ENCODE results near the gene MAGEF1. TPM values are rescaled to one million over a fixed set of nuclear protein-coding genes. Genes with fewer than 3 reads are reported as not detected.

MAGEF1 gene
- total and polyA plus RNA-seq, 10 donors: 16.5 to 42.1 (median 20.8) TPM

GRCh38 chr3:184696697-184697096 lies 15.2 kb downstream of the MAGEF1 start:
- H3K36me3 ChIP-seq: no peaks in the 10 kb centered on the region
- peaks cover 4 to 8% (median 6%) of the 10 kb centered on the region in 6 donors for H3K4me1 ChIP-seq
- H3K4me3 ChIP-seq: no peak overlapping the region
- no peak overlapping the region for H3K27ac ChIP-seq
- intact Hi-C loops (cut with DNase I; ENCODE audit: low total_unique reads): no loop called here
- peaks cover 0 to 10% (median 0%) of the 10 kb centered on the region in 8 donors for H3K9me3 ChIP-seq
- no peak for DNase-seq
- no peaks in the 10 kb centered on the region for H3K27me3 ChIP-seq (replicated peaks in 1 of 7)
- WGBS, 5 donors: 83 to 92% (median 85%) methylated on average over 8 of the region's 8 CpGs
- no peak for TF ChIP-seq CTCF (IDR thresholded peaks at IDR 0.05 in 8 of 11, conservative IDR thresholded peaks at IDR 0.05 in 3 of 11)
- no peak for TF ChIP-seq POLR2AphosphoS5 (IDR thresholded peaks at IDR 0.05)
- no peak for TF ChIP-seq POLR2A (IDR thresholded peaks at IDR 0.05)

- no peak for TF ChIP-seq POLR2A (IDR thresholded peaks at IDR 0.05)
- no peak for TF ChIP-seq CTCF (IDR thresholded peaks at IDR 0.05 in 8 of 11, conservative IDR thresholded peaks at IDR 0.05 in 3 of 11)
- TF ChIP-seq POLR2AphosphoS5 (IDR thresholded peaks at IDR 0.05): no peak
- intact Hi-C loops (cut with DNase I; ENCODE audit: low total_unique reads): no loop called here
- no peak for DNase-seq
- WGBS, 5 donors: 64 to 80% (median 75%) methylated on average over 3 of the region's 3 CpGs
- H3K9me3 ChIP-seq: no peaks in the 10 kb centered on the region
- no peak overlapping the region for H3K4me3 ChIP-seq
- H3K36me3 ChIP-seq: no peaks in the 10 kb centered on the region
- H3K4me1 ChIP-seq: peaks cover 6 to 25% (median 16%) of the 10 kb centered on the region in 6 donors
- H3K27me3 ChIP-seq (replicated peaks in 1 of 7): no peaks in the 10 kb centered on the region
- no peak overlapping the region for H3K27ac ChIP-seq
Measured at GRCh38 chr3:184694716-184695115, 17.1 kb downstream of the MAGEF1 start.

GRCh38 chr3:184694133-184694665 lies 17.7 kb downstream of the MAGEF1 start:
- no peak for DNase-seq
- WGBS, 5 donors: 88 to 96% (median 95%) methylated on average over 4 of the region's 4 CpGs
- Histone ChIP-seq H3K27ac (no peak overlapping the region), H3K9me3 (no peaks in the 10 kb centered on the region), H3K4me3 (no peak overlapping the region), H3K27me3 (replicated peaks in 1 of 7) (no peaks in the 10 kb centered on the region), H3K4me1 (peaks cover 6 to 25% (median 16%) of the 10 kb centered on the region in 6 donors), H3K36me3 (no peaks in the 10 kb centered on the region)
- intact Hi-C loops (cut with DNase I; ENCODE audit: low total_unique reads): no loop called here
- no peak for TF ChIP-seq POLR2A (IDR thresholded peaks at IDR 0.05)
- TF ChIP-seq POLR2AphosphoS5 (IDR thresholded peaks at IDR 0.05): no peak
- no peak for TF ChIP-seq CTCF (IDR thresholded peaks at IDR 0.05 in 8 of 11, conservative IDR thresholded peaks at IDR 0.05 in 3 of 11)

- TF ChIP-seq CTCF (IDR thresholded peaks at IDR 0.05 in 8 of 11, conservative IDR thresholded peaks at IDR 0.05 in 3 of 11) (no peak), POLR2AphosphoS5 (IDR thresholded peaks at IDR 0.05) (no peak), POLR2A (IDR thresholded peaks at IDR 0.05) (no peak)
- Histone ChIP-seq H3K4me3 (no peak overlapping the region), H3K9me3 (no peaks in the 10 kb centered on the region), H3K27ac (no peak overlapping the region), H3K4me1 (peaks cover 6 to 29% (median 17%) of the 10 kb centered on the region in 6 donors), H3K27me3 (replicated peaks in 1 of 7) (no peaks in the 10 kb centered on the region), H3K36me3 (no peaks in the 10 kb centered on the region)
- intact Hi-C loops (cut with DNase I; ENCODE audit: low total_unique reads): no loop called here
- DNase-seq: no peak
- WGBS, 5 donors: 79 to 86% (median 84%) methylated on average over 16 of the region's 16 CpGs
Measured at GRCh38 chr3:184693011-184693975, 18.6 kb downstream of the MAGEF1 start.
